Measurements from ENCODE around the gene C6orf132. TPM values are rescaled to one million over a fixed set of nuclear protein-coding genes. Genes with fewer than 3 reads are reported as not detected.

Gene C6orf132
- total RNA-seq, 1 donor from 2014 or later: 0.26 TPM

GRCh38 chr6:42133926-42134325 is 8.5 kb downstream of the C6orf132 start:
- Mint-ChIP-seq H3K36me3 (ENCODE audit: low read depth) (no peaks in the 10 kb centered on the region), H3K4me3 (no peak overlapping the region), H3K27ac (ENCODE audit: unreplicated experiment) (no peak overlapping the region), H3K27me3 (ENCODE audit: low read depth) (peaks cover 10% of the 10 kb centered on the region), H3K9me3 (no peaks in the 10 kb centered on the region), H3K4me1 (peaks cover 15% of the 10 kb centered on the region)
- TF ChIP-seq, protein P1, sequence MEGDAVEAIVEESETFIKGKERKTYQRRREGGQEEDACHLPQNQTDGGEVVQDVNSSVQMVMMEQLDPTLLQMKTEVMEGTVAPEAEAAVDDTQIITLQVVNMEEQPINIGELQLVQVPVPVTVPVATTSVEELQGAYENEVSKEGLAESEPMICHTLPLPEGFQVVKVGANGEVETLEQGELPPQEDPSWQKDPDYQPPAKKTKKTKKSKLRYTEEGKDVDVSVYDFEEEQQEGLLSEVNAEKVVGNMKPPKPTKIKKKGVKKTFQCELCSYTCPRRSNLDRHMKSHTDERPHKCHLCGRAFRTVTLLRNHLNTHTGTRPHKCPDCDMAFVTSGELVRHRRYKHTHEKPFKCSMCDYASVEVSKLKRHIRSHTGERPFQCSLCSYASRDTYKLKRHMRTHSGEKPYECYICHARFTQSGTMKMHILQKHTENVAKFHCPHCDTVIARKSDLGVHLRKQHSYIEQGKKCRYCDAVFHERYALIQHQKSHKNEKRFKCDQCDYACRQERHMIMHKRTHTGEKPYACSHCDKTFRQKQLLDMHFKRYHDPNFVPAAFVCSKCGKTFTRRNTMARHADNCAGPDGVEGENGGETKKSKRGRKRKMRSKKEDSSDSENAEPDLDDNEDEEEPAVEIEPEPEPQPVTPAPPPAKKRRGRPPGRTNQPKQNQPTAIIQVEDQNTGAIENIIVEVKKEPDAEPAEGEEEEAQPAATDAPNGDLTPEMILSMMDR (conservative IDR thresholded peaks at IDR 0.05): no peak
- no peak for DNase-seq (ENCODE audit: low read depth, low spot score)

DNA sequence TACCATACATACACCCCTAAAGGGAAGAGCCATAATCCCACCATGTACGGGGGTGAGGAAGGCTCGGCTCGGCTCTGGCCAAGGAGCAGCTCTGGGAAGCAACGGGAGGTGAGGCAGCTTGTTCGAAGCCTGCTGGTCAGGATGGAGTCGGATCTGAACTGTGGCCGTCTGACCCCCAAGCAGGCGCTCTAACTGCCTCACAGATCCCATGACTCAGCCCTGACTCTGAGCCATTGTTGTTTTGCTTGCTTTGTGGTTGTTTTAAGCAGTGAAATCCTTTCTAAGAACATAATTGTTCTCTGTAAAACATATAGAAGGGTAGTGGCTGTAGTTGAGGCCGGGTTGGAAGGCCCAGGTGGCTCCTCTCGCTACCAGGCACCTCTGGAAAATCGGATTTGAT is 10.9 kb downstream of the C6orf132 start:
- DNase-seq (ENCODE audit: low read depth, low spot score): no peak
- H3K36me3 Mint-ChIP-seq (ENCODE audit: low read depth): no peaks in the 10 kb centered on the region
- H3K27ac Mint-ChIP-seq (ENCODE audit: unreplicated experiment): no peak overlapping the region
- peaks cover 4% of the 10 kb centered on the region for H3K27me3 Mint-ChIP-seq (ENCODE audit: low read depth)
- TF ChIP-seq, protein P1 (conservative IDR thresholded peaks at IDR 0.05): no peak
- H3K9me3 Mint-ChIP-seq: no peaks in the 10 kb centered on the region
- H3K4me1 Mint-ChIP-seq: peaks cover 4% of the 10 kb centered on the region
- no peak overlapping the region for H3K4me3 Mint-ChIP-seq

GRCh38 chr6:42129360-42129676 is 13.1 kb downstream of the C6orf132 start:
- Mint-ChIP-seq H3K4me3 (no peak overlapping the region), H3K27ac (ENCODE audit: unreplicated experiment) (no peak overlapping the region), H3K27me3 (ENCODE audit: low read depth) (peaks cover 3% of the 10 kb centered on the region), H3K9me3 (no peaks in the 10 kb centered on the region), H3K4me1 (no peaks in the 10 kb centered on the region), H3K36me3 (ENCODE audit: low read depth) (no peaks in the 10 kb centered on the region)
- no peak for DNase-seq (ENCODE audit: low read depth, low spot score)
- TF ChIP-seq, protein P1 (conservative IDR thresholded peaks at IDR 0.05): no peak

DNA sequence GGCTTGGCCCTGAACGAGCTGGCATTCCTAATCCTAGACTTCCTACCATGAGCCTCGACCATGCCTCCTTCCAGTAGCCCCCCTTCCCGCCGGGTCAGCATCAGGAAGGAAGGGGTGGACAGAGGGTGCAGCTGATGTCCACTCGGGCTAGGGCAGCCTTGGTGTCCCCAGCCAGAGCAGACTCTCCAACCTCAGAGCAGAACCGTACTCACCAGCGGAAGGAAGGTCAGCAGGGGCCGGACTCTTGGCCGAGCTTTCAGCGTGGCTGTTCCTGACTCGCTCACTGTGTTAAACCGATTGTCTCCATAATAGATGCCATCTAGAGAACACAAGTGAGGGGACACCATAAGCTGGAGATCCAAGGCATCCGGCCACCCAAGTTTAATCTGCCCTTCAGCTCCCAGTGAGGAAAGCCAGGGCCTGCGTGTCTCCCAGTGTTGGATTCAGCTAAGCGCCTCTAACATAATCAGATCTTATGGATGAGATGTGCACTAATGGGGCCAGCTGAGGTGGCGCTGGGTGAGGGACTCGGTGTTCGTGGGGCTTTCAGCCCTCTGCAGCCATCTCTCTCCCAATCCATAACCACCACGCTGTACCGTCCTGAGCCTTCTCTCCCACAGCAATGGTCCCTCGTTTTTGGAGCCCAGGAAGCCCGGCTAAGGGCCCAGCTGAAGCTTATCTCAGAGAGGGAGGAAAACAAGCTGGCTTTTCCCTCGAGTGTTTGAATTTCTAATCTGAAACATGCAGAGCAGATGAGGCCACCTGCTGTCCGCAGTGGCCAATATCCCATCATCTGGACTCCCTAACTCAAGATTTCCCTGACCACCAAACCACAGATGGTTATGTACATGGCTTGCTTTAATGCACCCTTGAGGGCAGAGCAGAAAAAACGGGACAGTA is 13.7 kb downstream of the C6orf132 start:
- no peaks in the 10 kb centered on the region for H3K9me3 Mint-ChIP-seq
- TF ChIP-seq, protein P1 (conservative IDR thresholded peaks at IDR 0.05): no peak
- H3K27ac Mint-ChIP-seq (ENCODE audit: unreplicated experiment): peak overlapping the region; percentile 24
- H3K27me3 Mint-ChIP-seq (ENCODE audit: low read depth): no peaks in the 10 kb centered on the region
- no peaks in the 10 kb centered on the region for H3K4me1 Mint-ChIP-seq
- H3K4me3 Mint-ChIP-seq: no peak overlapping the region
- no peak for DNase-seq (ENCODE audit: low read depth, low spot score)
- H3K36me3 Mint-ChIP-seq (ENCODE audit: low read depth): no peaks in the 10 kb centered on the region

DNA sequence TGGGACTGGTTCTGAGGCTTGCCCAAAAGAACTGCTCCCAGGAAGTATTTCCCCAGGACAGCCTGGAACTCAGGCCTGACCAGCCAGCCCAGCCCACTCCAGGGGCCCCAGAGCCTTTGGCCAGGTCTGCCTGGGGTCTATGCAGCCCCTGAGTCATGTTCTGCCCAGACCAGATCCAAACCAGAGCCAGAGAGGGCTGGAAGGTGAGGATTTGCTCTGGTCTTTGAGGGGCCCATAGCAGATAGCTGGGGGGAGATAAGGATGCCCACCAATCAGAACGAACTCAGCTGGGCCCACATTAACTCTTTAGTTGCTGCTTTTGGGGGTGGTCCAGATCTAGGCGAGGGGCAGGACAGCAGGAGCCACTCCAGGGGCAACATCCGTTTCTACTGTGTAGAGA is 16.8 kb downstream of the C6orf132 start:
- Mint-ChIP-seq H3K4me1 (no peaks in the 10 kb centered on the region), H3K36me3 (ENCODE audit: low read depth) (no peaks in the 10 kb centered on the region), H3K27ac (ENCODE audit: unreplicated experiment) (no peak overlapping the region), H3K4me3 (no peak overlapping the region), H3K9me3 (no peaks in the 10 kb centered on the region), H3K27me3 (ENCODE audit: low read depth) (no peaks in the 10 kb centered on the region)
- TF ChIP-seq, protein P1 (conservative IDR thresholded peaks at IDR 0.05): no peak
- no peak for DNase-seq (ENCODE audit: low read depth, low spot score)
